ENCODE data around the gene FBXL17. TPM values are rescaled to one million over a fixed set of nuclear protein-coding genes. Genes with fewer than 3 reads are reported as not detected.

Gene FBXL17
- total and polyA plus RNA-seq, 9 of the 15 experiments (the other 6 are each of a cell fraction or from before 2014, with no cell fraction given): 0.32 to 5.4 (median 1.8) TPM

GRCh38 chr5:108398964-108399363, 17.1 kb upstream of the FBXL17 start:
- no TSS peak for BruUV-seq (replicated peaks)
- in situ Hi-C loops (cut with MboI): no loop called here
- H3K79me2 ChIP-seq (ENCODE audit: control insufficient read depth, insufficient read depth, low read length): no peaks in the 10 kb centered on the region
- intact Hi-C loops (cut with micrococcal nuclease): no loop called here
- WGBS (ENCODE audit: insufficient coverage, low coverage, missing lambda C conversion rate): 0% methylated on average over 6 of the region's 6 CpGs
- CTCF ChIA-PET (ENCODE audit: low intra/inter-chr PET ratio): no interaction called here
- H3K4me1 ChIP-seq (replicated peaks in 1 of 2; ENCODE audit: control insufficient read depth in 2 of 2, insufficient read depth in 2 of 2, low read length in 2 of 2): peaks cover 0 to 5% of the 10 kb centered on the region in 2 experiments; a peak in 3 of 5 replicates
- peak overlapping the region; percentile 57; the same call in 1 of the 2 replicates for H2AFZ ChIP-seq (ENCODE audit: low read depth, low read length)
- H3K27me3 ChIP-seq (ENCODE audit: control insufficient read depth in 2 of 2, insufficient read depth in 2 of 2, low read length in 2 of 2): no peaks in the 10 kb centered on the region
- ATAC-seq (peak; percentile 61), DNase-seq (ENCODE audit: extremely low read depth in 1 of 4, low spot score in 3 of 4) (peak in 1 of 4 experiments; percentile 58), FAIRE-seq (no peak)
- no peaks in the 10 kb centered on the region for H3K36me3 ChIP-seq (ENCODE audit: control insufficient read depth, insufficient read depth, low read length)
- no peak overlapping the region for H3K4me3 ChIP-seq
- no peak overlapping the region; a peak in 1 of 4 replicates for H3K9ac ChIP-seq (ENCODE audit: insufficient read depth in 1 of 2, low read depth in 2 of 2, low read length in 2 of 2)
- H3K9me3 ChIP-seq (replicated peaks; ENCODE audit: control insufficient read depth, insufficient read depth, low read depth, low read length): no peaks in the 10 kb centered on the region
- H3K9me1 ChIP-seq (ENCODE audit: control insufficient read depth, insufficient read depth, low read length): no peaks in the 10 kb centered on the region
- H3K4me2 ChIP-seq (ENCODE audit: insufficient read depth, low read length): peak overlapping the region; percentile 19
- H3K27ac ChIP-seq (ENCODE audit: extremely low read depth, low read depth, low read length): no peak overlapping the region; the same call in 2 of the 3 replicates
- no peaks in the 10 kb centered on the region for H4K20me1 ChIP-seq (replicated peaks; ENCODE audit: control insufficient read depth, insufficient read depth, low read length)
- POLR2A ChIA-PET: no interaction called here
- TF ChIP-seq E2F4 (CRISPR knock-in tag; IDR thresholded peaks at IDR 0.05; ENCODE audit: low read depth) (no peak), GABPB2 (CRISPR knock-in tag; conservative IDR thresholded peaks at IDR 0.05) (no peak), HNRNPUL1 (IDR thresholded peaks at IDR 0.05; ENCODE audit: low read length) (no peak), ZC3H11A (IDR thresholded peaks at IDR 0.05; ENCODE audit: low read depth, low read length) (no peak), ZNF717 (CRISPR knock-in tag; IDR thresholded peaks at IDR 0.05) (no peak), HMBOX1 (IDR thresholded peaks at IDR 0.05) (no peak), POLR2B (IDR thresholded peaks at IDR 0.05; ENCODE audit: low read depth, partially characterized antibody) (no peak), MED1 (CRISPR knock-in tag; IDR thresholded peaks at IDR 0.05; ENCODE audit: borderline replicate concordance) (no peak), TAF9B (IDR thresholded peaks at IDR 0.05; ENCODE audit: partially characterized antibody) (no peak), FOXA3 (CRISPR knock-in tag; conservative IDR thresholded peaks at IDR 0.05 in 1 of 2, IDR thresholded peaks at IDR 0.05 in 1 of 2) (no peak), ZNF12 (CRISPR knock-in tag; IDR thresholded peaks at IDR 0.05) (no peak), ARID1B (IDR thresholded peaks at IDR 0.05) (peak; percentile 40; the same call in 1 of the 2 replicates), NCOR1 (IDR thresholded peaks at IDR 0.05) (peak; percentile 39; the same call in 1 of the 2 replicates), MECOM (CRISPR knock-in tag; IDR thresholded peaks at IDR 0.05) (no peak), RBM15 (IDR thresholded peaks at IDR 0.05; ENCODE audit: insufficient read depth, low read length) (no peak), ZNF280B (CRISPR knock-in tag; IDR thresholded peaks at IDR 0.05) (no peak), ZFP91 (CRISPR knock-in tag; IDR thresholded peaks at IDR 0.05) (no peak), OTX1 (CRISPR knock-in tag; IDR thresholded peaks at IDR 0.05) (no peak), U2AF2 (optimal IDR thresholded peaks at IDR 0.05; ENCODE audit: low read depth, low read length) (no peak), IRF2 (CRISPR knock-in tag; IDR thresholded peaks at IDR 0.05) (no peak)

All from K562 (cell line).